ENCODE measurements around the gene NFYA. TPM values are rescaled to one million over a fixed set of nuclear protein-coding genes. Genes with fewer than 3 reads are reported as not detected.
A peak's percentile ranks its signal among the peaks of the same experiment; 100 is the strongest.

NFYA gene
- total RNA-seq, 1 donor from 2014 or later: 40.4 TPM

DNA sequence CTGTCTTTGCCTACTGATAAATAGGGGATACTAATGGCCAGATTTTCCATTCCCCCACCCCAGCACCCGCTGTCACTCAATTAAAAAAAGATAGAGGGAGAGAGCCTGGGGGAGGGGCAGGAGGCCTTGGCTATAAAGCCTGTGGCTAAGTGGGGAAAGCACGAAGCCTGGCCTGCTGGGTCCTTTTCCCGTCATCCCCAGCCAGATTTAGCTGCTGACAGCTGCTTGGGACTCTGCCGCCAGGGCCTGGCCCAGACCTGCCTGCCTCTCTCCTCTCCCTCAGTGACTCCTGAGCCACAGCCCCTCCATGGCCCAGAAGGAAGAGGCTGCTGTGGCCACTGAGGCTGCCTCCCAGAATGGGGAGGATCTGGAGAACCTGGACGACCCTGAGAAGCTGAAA lies 19.7 kb upstream of the NFYA start, which contains the start of gene APOBEC2:
Gene APOBEC2 (plus strand): TSS at position 162 of the 400 bp plus-strand sequence. CDS start 146 bp downstream, at position 308.
- no peaks in the 10 kb centered on the region for H3K9me3 Mint-ChIP-seq

DNA sequence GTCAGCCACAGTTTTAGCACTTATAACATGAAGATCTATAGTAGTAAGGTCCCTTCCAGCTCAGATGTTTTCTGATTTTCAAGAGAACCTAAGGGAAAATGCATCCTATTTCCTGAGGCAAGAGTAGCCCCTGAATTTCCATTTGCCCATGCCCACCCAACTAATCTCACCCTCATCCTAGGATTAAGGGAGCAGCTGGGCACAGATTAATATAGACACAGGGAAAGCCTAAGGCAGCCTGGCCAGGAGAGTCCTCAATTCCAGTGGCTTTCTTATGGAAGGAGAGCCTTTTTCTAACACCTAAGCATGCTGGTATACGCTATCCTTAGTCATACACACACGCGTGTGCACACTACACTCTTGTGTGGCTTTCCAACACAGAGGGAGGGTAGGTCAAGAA lies 18.3 kb upstream of the NFYA start:
- no peaks in the 10 kb centered on the region for H3K27me3 Mint-ChIP-seq
- peak overlapping the region; percentile 50 for H3K27ac Mint-ChIP-seq
- no peaks in the 10 kb centered on the region for H3K9me3 Mint-ChIP-seq
- H3K4me1 Mint-ChIP-seq (ENCODE audit: unreplicated experiment): peaks cover 15% of the 10 kb centered on the region
- peaks cover 5% of the 10 kb centered on the region for H3K36me3 Mint-ChIP-seq
- no peak overlapping the region for H3K4me3 Mint-ChIP-seq
- TF ChIP-seq, protein P1, sequence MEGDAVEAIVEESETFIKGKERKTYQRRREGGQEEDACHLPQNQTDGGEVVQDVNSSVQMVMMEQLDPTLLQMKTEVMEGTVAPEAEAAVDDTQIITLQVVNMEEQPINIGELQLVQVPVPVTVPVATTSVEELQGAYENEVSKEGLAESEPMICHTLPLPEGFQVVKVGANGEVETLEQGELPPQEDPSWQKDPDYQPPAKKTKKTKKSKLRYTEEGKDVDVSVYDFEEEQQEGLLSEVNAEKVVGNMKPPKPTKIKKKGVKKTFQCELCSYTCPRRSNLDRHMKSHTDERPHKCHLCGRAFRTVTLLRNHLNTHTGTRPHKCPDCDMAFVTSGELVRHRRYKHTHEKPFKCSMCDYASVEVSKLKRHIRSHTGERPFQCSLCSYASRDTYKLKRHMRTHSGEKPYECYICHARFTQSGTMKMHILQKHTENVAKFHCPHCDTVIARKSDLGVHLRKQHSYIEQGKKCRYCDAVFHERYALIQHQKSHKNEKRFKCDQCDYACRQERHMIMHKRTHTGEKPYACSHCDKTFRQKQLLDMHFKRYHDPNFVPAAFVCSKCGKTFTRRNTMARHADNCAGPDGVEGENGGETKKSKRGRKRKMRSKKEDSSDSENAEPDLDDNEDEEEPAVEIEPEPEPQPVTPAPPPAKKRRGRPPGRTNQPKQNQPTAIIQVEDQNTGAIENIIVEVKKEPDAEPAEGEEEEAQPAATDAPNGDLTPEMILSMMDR (conservative IDR thresholded peaks at IDR 0.05): no peak
- no peak for DNase-seq (ENCODE audit: extremely low spot score, unreplicated experiment)

More for the DNA sequence above, 19.7 kb upstream of the NFYA start, which contains the start of gene APOBEC2:
- H3K27ac Mint-ChIP-seq: no peak within 1 kb of the TSS
- peaks cover 22% of the 10 kb centered on the region for H3K4me1 Mint-ChIP-seq (ENCODE audit: unreplicated experiment)
- TF ChIP-seq, protein P1 (conservative IDR thresholded peaks at IDR 0.05): no peak
- no peak within 1 kb of the TSS for H3K4me3 Mint-ChIP-seq
- DNase-seq (ENCODE audit: extremely low spot score, unreplicated experiment): no peak
- H3K27me3 Mint-ChIP-seq: no peaks in the 10 kb centered on the region
- H3K36me3 Mint-ChIP-seq: peaks cover 5% of the 10 kb centered on the region

DNA sequence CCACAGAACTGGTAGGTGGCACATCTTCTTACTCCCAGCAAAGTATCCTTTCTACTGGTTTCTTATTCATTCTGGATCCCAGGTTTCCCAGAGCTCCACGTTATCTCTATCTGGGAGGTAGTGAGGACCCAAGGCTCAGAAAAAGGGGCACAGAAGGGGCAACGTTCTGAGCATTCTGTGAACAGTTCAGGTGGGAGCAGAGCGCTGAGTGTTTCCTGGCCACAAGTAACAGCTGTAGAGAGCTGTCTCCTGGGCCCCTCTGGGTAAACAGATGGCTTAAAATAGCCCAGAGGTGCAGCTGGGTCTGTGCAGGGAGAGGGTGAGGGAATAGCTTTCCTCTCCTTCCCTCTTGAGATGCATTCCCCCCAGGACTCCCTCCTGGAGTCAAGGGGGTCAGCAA lies 17.6 kb upstream of the NFYA start:
- TF ChIP-seq, protein P1 (conservative IDR thresholded peaks at IDR 0.05): no peak
- H3K4me1 Mint-ChIP-seq (ENCODE audit: unreplicated experiment): peaks cover 11% of the 10 kb centered on the region

DNA sequence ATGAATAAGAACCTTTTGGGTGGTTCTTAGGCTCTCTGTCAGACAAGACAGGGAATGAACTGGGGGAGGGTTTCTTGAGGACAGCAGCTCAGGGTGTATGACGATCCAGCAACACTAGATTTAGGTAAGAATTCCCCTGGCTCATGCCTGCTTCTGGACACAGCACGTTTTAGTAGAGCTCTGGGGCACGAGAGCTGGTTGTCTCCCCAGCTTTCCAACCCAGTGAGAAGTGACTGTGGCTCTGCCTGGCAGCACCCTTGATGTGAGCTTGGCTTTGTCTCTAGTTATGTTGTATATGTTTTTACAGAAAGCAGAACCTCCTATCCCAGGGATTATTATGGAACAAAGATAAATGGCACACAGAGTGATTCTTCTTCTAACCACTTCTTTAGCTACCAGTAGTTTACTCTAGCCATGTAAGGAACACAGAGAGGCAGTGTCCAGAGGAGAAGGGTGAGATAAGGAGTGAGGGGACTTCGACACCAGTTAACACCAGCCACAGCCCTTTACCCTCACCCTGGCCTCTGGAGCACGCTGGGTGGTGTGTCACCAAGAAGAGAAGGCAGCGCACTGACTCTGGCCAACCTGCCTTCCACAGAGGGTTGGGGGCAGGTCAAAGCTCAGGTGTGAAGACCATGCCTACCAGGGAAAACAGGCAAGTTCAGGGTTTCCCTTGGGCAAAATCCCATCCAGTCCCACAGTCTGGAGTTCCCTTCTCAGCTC lies 15.8 kb upstream of the NFYA start:
- Mint-ChIP-seq H3K4me3 (no peak overlapping the region), H3K4me1 (ENCODE audit: unreplicated experiment) (peaks cover 9% of the 10 kb centered on the region), H3K36me3 (peaks cover 3% of the 10 kb centered on the region), H3K9me3 (no peaks in the 10 kb centered on the region), H3K27ac (peak overlapping the region; percentile 28), H3K27me3 (no peaks in the 10 kb centered on the region)
- TF ChIP-seq, protein P1 (conservative IDR thresholded peaks at IDR 0.05): no peak
- no peak for DNase-seq (ENCODE audit: extremely low spot score, unreplicated experiment)

More for the DNA sequence above, 17.6 kb upstream of the NFYA start:
- peaks cover 5% of the 10 kb centered on the region for H3K36me3 Mint-ChIP-seq
- no peaks in the 10 kb centered on the region for H3K9me3 Mint-ChIP-seq
- H3K27ac Mint-ChIP-seq: peak overlapping the region; percentile 17
- no peak overlapping the region for H3K4me3 Mint-ChIP-seq
- no peak for DNase-seq (ENCODE audit: extremely low spot score, unreplicated experiment)
- no peaks in the 10 kb centered on the region for H3K27me3 Mint-ChIP-seq

DNA sequence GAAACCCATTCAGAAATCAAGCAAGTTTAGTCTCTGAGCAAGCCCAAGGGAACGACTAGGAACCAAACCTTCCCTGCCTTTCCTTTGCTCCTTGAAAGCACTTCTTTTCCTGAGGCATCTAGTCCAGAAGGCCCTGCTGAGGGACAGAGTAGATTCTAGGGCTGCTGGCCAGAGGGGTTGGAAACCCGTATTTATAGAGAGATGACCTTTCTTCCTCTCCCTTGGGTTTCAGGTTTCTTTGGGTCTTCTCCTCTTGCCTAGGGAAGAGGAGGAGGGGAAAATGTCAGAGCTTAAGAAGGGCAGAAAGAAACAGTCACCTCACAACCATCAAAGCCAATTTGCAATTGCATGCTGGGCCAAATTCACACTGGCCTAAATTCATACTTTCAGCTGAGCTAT lies 14.0 kb upstream of the NFYA start:
- Mint-ChIP-seq H3K4me1 (ENCODE audit: unreplicated experiment) (peaks cover 5% of the 10 kb centered on the region), H3K27ac (no peak overlapping the region), H3K9me3 (no peaks in the 10 kb centered on the region), H3K36me3 (no peaks in the 10 kb centered on the region), H3K27me3 (no peaks in the 10 kb centered on the region), H3K4me3 (no peak overlapping the region)
- no peak for DNase-seq (ENCODE audit: extremely low spot score, unreplicated experiment)
- TF ChIP-seq, protein P1 (conservative IDR thresholded peaks at IDR 0.05): no peak

Data from type B pancreatic cell (in vitro differentiated cells).